Mesenteric fat pad (tissue), 1 donor: Measurements from ENCODE around the gene CNFN. TPM values are rescaled to one million over a fixed set of nuclear protein-coding genes. Genes with fewer than 3 reads are reported as not detected.

Source experiments
- DNase-seq: peaks from one replicate; pipeline ENCODE4 v3.0.0-alpha.2; 2020; ENCODE audit warnings: low spot score
- long read RNA-seq: library from polyadenylated mRNA; unstranded; transcript quantifications from one replicate; pipeline ENCODE4 v2.0.0, GENCODE V29; 2020
- total RNA-seq: library from RNA; stranded (reverse); fragmentation: NEBNext Ultra II Directional; extraction: Animal tissue kit (Norgen Biotek cat#: 25700); gene quantifications from one replicate; pipeline ENCODE4 v1.2.1, GENCODE V29; 2021
- donor health status: DM: yes; HTN: yes; CAD: no.

The CNFN gene
- 2.2 TPM for total RNA-seq
- long read RNA-seq: 0 reads

- no peak for DNase-seq
Measured at GRCh38 chr19:42389899-42390298, at the start of gene CNFN. Gene CNFN (minus strand): TSS chr19:42390297. CDS start chr19:42389037, 1,260 bp downstream.

GRCh38 chr19:42436006-42436405, 45.9 kb upstream of the CNFN start:
- DNase-seq: no peak

GRCh38 chr19:42435316-42435715, 45.2 kb upstream of the CNFN start:
- DNase-seq: no peak

GRCh38 chr19:42433503-42434260, 43.6 kb upstream of the CNFN start:
- peak; percentile 91 for DNase-seq

- no peak for DNase-seq
Measured at GRCh38 chr19:42431486-42431885, 41.4 kb upstream of the CNFN start.

GRCh38 chr19:42428676-42429075, 38.6 kb upstream of the CNFN start:
- no peak for DNase-seq

GRCh38 chr19:42427313-42427712, 37.2 kb upstream of the CNFN start, which contains the start of gene LIPE:
Gene LIPE (minus strand): TSS chr19:42427388. CDS start chr19:42427149, 239 bp downstream.
- DNase-seq: no peak

- DNase-seq: no peak
Measured at GRCh38 chr19:42426643-42427042, 36.5 kb upstream of the CNFN start.

GRCh38 chr19:42424712-42425131, 34.6 kb upstream of the CNFN start:
- no peak for DNase-seq

- DNase-seq: no peak
Measured at GRCh38 chr19:42424345-42424707, 34.2 kb upstream of the CNFN start.

GRCh38 chr19:42423462-42424344, 33.6 kb upstream of the CNFN start:
- peak; percentile 95 for DNase-seq

GRCh38 chr19:42422901-42423461, 32.9 kb upstream of the CNFN start:
- no peak for DNase-seq

- no peak for DNase-seq
Measured at GRCh38 chr19:42422092-42422900, 32.2 kb upstream of the CNFN start.

GRCh38 chr19:42421591-42422031, 31.5 kb upstream of the CNFN start:
- no peak for DNase-seq

GRCh38 chr19:42421101-42421500, 31.0 kb upstream of the CNFN start:
- no peak for DNase-seq

- DNase-seq: no peak
Measured at GRCh38 chr19:42420055-42420544, 30.0 kb upstream of the CNFN start.

- no peak for DNase-seq
Measured at GRCh38 chr19:42419309-42419708, 29.2 kb upstream of the CNFN start.

GRCh38 chr19:42412661-42413076, 22.6 kb upstream of the CNFN start:
- DNase-seq: no peak

GRCh38 chr19:42412227-42412626, 22.1 kb upstream of the CNFN start:
- DNase-seq: no peak

GRCh38 chr19:42411581-42412178, 21.6 kb upstream of the CNFN start:
- no peak for DNase-seq
